ENCODE results near the gene SPACDR. TPM values are rescaled to one million over a fixed set of nuclear protein-coding genes. Genes with fewer than 3 reads are reported as not detected.

Gene SPACDR
- total and polyA plus RNA-seq, 9 of the 15 experiments (the other 6 are each of a cell fraction or from before 2014, with no cell fraction given) = 0.07 to 0.55 (median 0.14) TPM; not detected in 1

GRCh38 chr7:100476903-100477870 is 13.1 kb upstream of the SPACDR start (continued):
- TF ChIP-seq, protein P1, sequence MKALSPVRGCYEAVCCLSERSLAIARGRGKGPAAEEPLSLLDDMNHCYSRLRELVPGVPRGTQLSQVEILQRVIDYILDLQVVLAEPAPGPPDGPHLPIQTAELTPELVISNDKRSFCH (CRISPR knock-in tag; IDR thresholded peaks at IDR 0.05) = no peak
- TF ChIP-seq, protein P1 (tag; IDR thresholded peaks at IDR 0.05) = no peak
- TF ChIP-seq HMBOX1 (IDR thresholded peaks at IDR 0.05) = no peak
- no peak for TF ChIP-seq HDGF (IDR thresholded peaks at IDR 0.05)
- TF ChIP-seq AFF1 (IDR thresholded peaks at IDR 0.05; ENCODE audit: low read depth in 1 of 2, partially characterized antibody in 2 of 2) = peak in 1 of 2 experiments; percentile 20
- peak; percentile 58 for TF ChIP-seq POLR2G (IDR thresholded peaks at IDR 0.05; ENCODE audit: low read depth, low read length)
- no peak for TF ChIP-seq ZC3H11A (IDR thresholded peaks at IDR 0.05; ENCODE audit: low read depth, low read length)
- no peak for TF ChIP-seq CEBPB (tag; IDR thresholded peaks at IDR 0.05)
- 0 out of 2 replicates have a peak, but pooled peaks have one; percentile 60 for TF ChIP-seq ZNF12 (CRISPR knock-in tag; IDR thresholded peaks at IDR 0.05)
- no peak for TF ChIP-seq CUX1 (CRISPR knock-in tag; IDR thresholded peaks at IDR 0.05)
- 0 out of 2 replicates have a peak, but pooled peaks have one; percentile 51 for TF ChIP-seq ATF6 (CRISPR knock-in tag; IDR thresholded peaks at IDR 0.05)

Data from K562 (cell line).